HepG2 (cell line): ENCODE measurements around the gene NUP54. TPM values are rescaled to one million over a fixed set of nuclear protein-coding genes. Genes with fewer than 3 reads are reported as not detected.

Experiments
- ATAC-seq: fragments of 200-7000 bp; cut with Tn5 transposase; 3 replicates; pipeline ENCODE4 v1.9.1; 2020; ENCODE audit warnings: mild to moderate bottlenecking, moderate library complexity
- Bru-seq: library from RNA; stranded (reverse); fragments of 400-500 nt; gene quantifications from one replicate; lab custom pipeline; 2021; lab: Mats Ljungman, UMichigan
- BruChase-seq, 2 experiments: library from RNA; stranded (reverse); fragments of 400-500 nt; gene quantifications; one replicate each; lab custom pipeline; 2021; lab: Mats Ljungman, UMichigan
- BruUV-seq: library from RNA; stranded (reverse); fragments of 400-500 nt; replicated peaks from 2 replicates; lab custom pipeline; 2021; lab: Mats Ljungman, UMichigan
- CTCF ChIA-PET: fragments of 300-600 bp; formaldehyde crosslinking; extraction: SDS; loops from one replicate; lab custom pipeline; 2021; ENCODE audit warnings: low total read pairs, inconsistent platforms, low intra/inter-chr PET ratio; lab: Yijun Ruan, JAX
- POLR2A ChIA-PET: fragments of 350-600 bp; sonication (Branson Sonifier 250); formaldehyde crosslinking; loops from one replicate; lab custom pipeline; 2020; ENCODE audit warnings: antibody characterized with exemption, inconsistent platforms; lab: Yijun Ruan, JAX
- DNase-seq: peaks from one replicate; pipeline ENCODE4 v3.0.0-alpha.2; 2015; ENCODE audit warnings: low spot score
- FAIRE-seq: peaks from 3 replicates; lab custom pipeline; 2011; peaks lifted over from hg19 to GRCh38; lab: Jason Lieb, UNC
- H2AFZ ChIP-seq: one replicate; pipeline ENCODE4 v1.6.1; 2011; ENCODE audit warnings: low read length, inconsistent platforms
- H3K27ac ChIP-seq: fragments of 300-600 bp; 3 replicates; pipeline ENCODE4 v1.8.0; 2011; ENCODE audit warnings: mixed run types, mild to moderate bottlenecking, mixed read lengths, low read length, inconsistent platforms; ENCODE audit not compliant: insufficient read depth; ENCODE audit errors: extremely low read length
- H3K27me3 ChIP-seq, 2 experiments: fragments of 200-600 bp in 1 of 2; 2 replicates in 1 of 2; 3 replicates in 1 of 2; pipeline versions ENCODE4 v1.6.0 to v1.8.0; 2011; ENCODE audit warnings: low read length in 2 of 2, mild to moderate bottlenecking in 2 of 2, moderate library complexity in 2 of 2, inconsistent platforms in 1 of 2; ENCODE audit not compliant: insufficient read depth in 2 of 2, control insufficient read depth in 1 of 2
- H3K36me3 ChIP-seq, 2 experiments: fragments of 200-600 bp in 1 of 2; replicated peaks in 1 of 2; 2 replicates in 1 of 2; 3 replicates in 1 of 2; pipeline versions ENCODE4 v1.5.1 to v1.8.0; 2011; ENCODE audit warnings: low read length in 2 of 2, inconsistent platforms in 1 of 2; ENCODE audit not compliant: insufficient read depth in 2 of 2, control insufficient read depth in 1 of 2
- H3K4me1 ChIP-seq: 2 replicates; pipeline ENCODE4 v1.5.1; 2012; ENCODE audit warnings: low read length, inconsistent platforms; ENCODE audit not compliant: insufficient read depth
- H3K4me2 ChIP-seq: 2 replicates; pipeline ENCODE4 v1.6.0; 2011; ENCODE audit warnings: low read depth, low read length, inconsistent platforms
- H3K4me3 ChIP-seq, 3 experiments: fragments of 200-600 bp in 1 of 3; sonication (generic), shearing (Covaris generic) in 1 of 3; replicated peaks in 1 of 3; 2 replicates each; pipeline ENCODE4 v1.5.1; 2011 to 2016; ENCODE audit warnings: low read length in 3 of 3, inconsistent platforms in 2 of 3, low read depth in 2 of 3, mild to moderate bottlenecking in 2 of 3, control low read depth in 1 of 3, mixed read lengths in 1 of 3; ENCODE audit not compliant: insufficient read depth in 1 of 3
- H3K79me2 ChIP-seq: one replicate; pipeline ENCODE4 v1.6.1; 2011; ENCODE audit warnings: low read length, inconsistent platforms; ENCODE audit not compliant: insufficient read depth
- H3K9ac ChIP-seq: 2 replicates; pipeline ENCODE4 v1.6.0; 2011; ENCODE audit warnings: mild to moderate bottlenecking, low read depth, low read length, inconsistent platforms; ENCODE audit not compliant: insufficient read depth
- H3K9me3 ChIP-seq: 2 replicates; pipeline ENCODE4 v1.5.1; 2012; ENCODE audit warnings: mild to moderate bottlenecking, low read length
- H4K20me1 ChIP-seq: 2 replicates; pipeline ENCODE4 v1.6.0; 2011; ENCODE audit warnings: inconsistent platforms, mild to moderate bottlenecking, low read length, moderate library complexity; ENCODE audit not compliant: insufficient read depth
- FOXA3 ChIP-seq: IDR thresholded peaks from 2 replicates; pipeline ENCODE4 v1.6.1; 2016; ENCODE audit warnings: missing genetic modification reagents, missing compliant biosample characterization
- NR2F6 ChIP-seq, 2 experiments: IDR thresholded peaks; 2 replicates each; pipeline ENCODE4 v1.6.1; 2016; ENCODE audit warnings: antibody characterized with exemption in 1 of 2, mild to moderate bottlenecking in 1 of 2
- PCBP2 ChIP-seq: fragments of 200-400 bp; formaldehyde crosslinking; optimal IDR thresholded peaks from 2 replicates; pipeline ENCODE3; 2018; ENCODE audit warnings: low read length, low read depth; ENCODE audit not compliant: poor library complexity, severe bottlenecking
- ZFX ChIP-seq: sonication (generic); formaldehyde crosslinking; IDR thresholded peaks from 2 replicates; pipeline ENCODE4 v1.4.0; 2020; ENCODE audit warnings: mild to moderate bottlenecking, low read depth, missing genetic modification reagents, moderate library complexity
- ZNF253 ChIP-seq: sonication (generic); formaldehyde crosslinking; IDR thresholded peaks from 2 replicates; pipeline ENCODE4 v1.8.0; 2022; ENCODE audit warnings: mild to moderate bottlenecking, missing genetic modification reagents, borderline replicate concordance
- ZNF260 ChIP-seq: sonication (generic); formaldehyde crosslinking; IDR thresholded peaks from 2 replicates; pipeline ENCODE4 v1.4.0; 2020; ENCODE audit warnings: missing genetic modification reagents, low read depth, mild to moderate bottlenecking, borderline replicate concordance
- ZNF331 ChIP-seq: sonication (generic); formaldehyde crosslinking; IDR thresholded peaks from 2 replicates; pipeline ENCODE4 v1.4.0; 2020; ENCODE audit warnings: missing genetic modification reagents
- WGBS: methylation state at CpG from one replicate; pipeline ENCODE4 v1.1.6; 2017; ENCODE audit warnings: low lambda C conversion rate; 5-methylcytosine and 5-hydroxymethylcytosine counted together
- in situ Hi-C: cut with HindIII; loops from 2 replicates; pipeline ENCODE4 v1.10.0; 2017; ENCODE audit warnings: low pct_unique_long_range_greater_than_20kb; ENCODE audit not compliant: extremely low pct_ligation_motif_present
- intact Hi-C: fragments of 100-400 bp; cut with micrococcal nuclease; formaldehyde crosslinking; loops from one replicate; pipeline ENCODE4 v1.10.0; 2022; ENCODE audit not compliant: unreplicated experiment
- long read RNA-seq, 2 experiments: library from RNA in 1 of 2; library from polyadenylated mRNA in 1 of 2; stranded (forward) in 1 of 2; unstranded in 1 of 2; transcript quantifications; one replicate each; pipeline ENCODE4 v2.0.0, GENCODE V29; 2019 to 2022
- polyA minus RNA-seq, 3 experiments: library from RNA; depleted of rRNA, polyadenylated mRNA; stranded (reverse); fragments of >200 nt; gene quantifications; 2 replicates each; pipeline ENCODE4 v1.2.3, GENCODE V29; 2011; ENCODE audit warnings: low replicate concordance in 1 of 3
- polyA plus RNA-seq, 8 experiments: library from polyadenylated mRNA; depleted of rRNA in 3 of 8; stranded (reverse) in 7 of 8; unstranded in 1 of 8; fragments of >200 nt; fragmentation: Illumina TruSeq in 4 of 8; extraction: Trizol in 4 of 8; gene quantifications; 2 replicates each; pipeline versions ENCODE4 v1.2.1 to v1.2.3, GENCODE V29; 2011 to 2016; ENCODE audit warnings: low read depth in 4 of 8, missing spikeins in 1 of 8, mixed read lengths in 1 of 8; ENCODE audit not compliant: insufficient read depth in 1 of 8
- total RNA-seq, 5 experiments: library from RNA; depleted of rRNA; stranded (reverse); fragments of >200 nt; fragmentation: Illumina TruSeq; extraction: Trizol; gene quantifications; 2 replicates each; pipeline ENCODE4 v1.2.3, GENCODE V29; 2016; ENCODE audit warnings: low read depth in 1 of 5
- TF ChIP-seq, protein P1 (sequence below): sonication (generic); formaldehyde crosslinking; IDR thresholded peaks from 2 replicates; pipeline ENCODE4 v1.8.1; 2023; ENCODE audit warnings: mild to moderate bottlenecking, inconsistent platforms, moderate library complexity, missing genetic modification reagents, borderline replicate concordance
- TF ChIP-seq, protein P2 (sequence below): IDR thresholded peaks from 2 replicates; pipeline ENCODE4 v1.6.1; 2016; ENCODE audit warnings: low read depth, borderline replicate concordance

NUP54 gene, protein sequence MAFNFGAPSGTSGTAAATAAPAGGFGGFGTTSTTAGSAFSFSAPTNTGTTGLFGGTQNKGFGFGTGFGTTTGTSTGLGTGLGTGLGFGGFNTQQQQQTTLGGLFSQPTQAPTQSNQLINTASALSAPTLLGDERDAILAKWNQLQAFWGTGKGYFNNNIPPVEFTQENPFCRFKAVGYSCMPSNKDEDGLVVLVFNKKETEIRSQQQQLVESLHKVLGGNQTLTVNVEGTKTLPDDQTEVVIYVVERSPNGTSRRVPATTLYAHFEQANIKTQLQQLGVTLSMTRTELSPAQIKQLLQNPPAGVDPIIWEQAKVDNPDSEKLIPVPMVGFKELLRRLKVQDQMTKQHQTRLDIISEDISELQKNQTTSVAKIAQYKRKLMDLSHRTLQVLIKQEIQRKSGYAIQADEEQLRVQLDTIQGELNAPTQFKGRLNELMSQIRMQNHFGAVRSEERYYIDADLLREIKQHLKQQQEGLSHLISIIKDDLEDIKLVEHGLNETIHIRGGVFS
- 69.3 and 90.0 TPM in 2 replicates for total RNA-seq (2016; rRNA removed; fragmentation: Illumina TruSeq; extraction: Trizol)
- 120 and 132 TPM in 2 replicates for total RNA-seq (2016; cell fraction: cytosol; rRNA removed; fragmentation: Illumina TruSeq; extraction: Trizol; ENCODE audit: low read depth)
- 67.1 and 86.7 TPM in 2 replicates for total RNA-seq (2016; cell fraction: insoluble cytoplasmic fraction; rRNA removed; fragmentation: Illumina TruSeq; extraction: Trizol)
- total RNA-seq (2016; cell fraction: membrane; rRNA removed; fragmentation: Illumina TruSeq; extraction: Trizol) = 51.2 and 67.2 TPM in 2 replicates
- 49.9 and 54.3 TPM in 2 replicates for total RNA-seq (2016; cell fraction: nucleus; rRNA removed; fragmentation: Illumina TruSeq; extraction: Trizol)
- polyA plus RNA-seq (2011; rRNA removed) = 22.9 and 36.1 TPM in 2 replicates
- polyA plus RNA-seq (2011; cell fraction: cytosol; rRNA removed) = 14.6 and 21.0 TPM in 2 replicates
- polyA plus RNA-seq (2011; cell fraction: nucleus; rRNA removed) = 12.2 and 15.9 TPM in 2 replicates
- 20.9 and 27.3 TPM in 2 replicates for polyA plus RNA-seq (2012)
- polyA plus RNA-seq (2016; cell fraction: cytosol; fragmentation: Illumina TruSeq; extraction: Trizol; ENCODE audit: low read depth) = 6.2 and 8.0 TPM in 2 replicates
- 58.3 and 59.3 TPM in 2 replicates for polyA plus RNA-seq (2016; cell fraction: insoluble cytoplasmic fraction; fragmentation: Illumina TruSeq; extraction: Trizol; ENCODE audit: low read depth)
- polyA plus RNA-seq (2016; cell fraction: membrane; fragmentation: Illumina TruSeq; extraction: Trizol; ENCODE audit: low read depth) = 14.5 and 14.7 TPM in 2 replicates
- polyA plus RNA-seq (2016; cell fraction: nucleus; fragmentation: Illumina TruSeq; extraction: Trizol; ENCODE audit: insufficient read depth, low read depth) = 60.9 and 62.3 TPM in 2 replicates
- polyA minus RNA-seq (2011; rRNA and poly(A)+ RNA removed; ENCODE audit: low replicate concordance) = 31.7 and 31.8 TPM in 2 replicates
- polyA minus RNA-seq (2011; cell fraction: cytosol; rRNA and poly(A)+ RNA removed) = 35.0 and 35.8 TPM in 2 replicates
- 48.5 and 64.5 TPM in 2 replicates for polyA minus RNA-seq (2011; cell fraction: nucleus; rRNA and poly(A)+ RNA removed)
- percentile 90 among the genes with signal in this experiment for Bru-seq, nascent RNA
- percentile 87 among the genes with signal in this experiment for BruChase-seq, experiment 1, labeled RNA remaining after a 6-hour chase
- BruChase-seq, experiment 2, labeled RNA remaining after a 2-hour chase = percentile 87 among the genes with signal in this experiment
- long read RNA-seq, experiment 1, transcript NUP54-201 (12 exons, 2,367 nt) = major isoform, 32 of 43 reads
- long read RNA-seq, experiment 1, partial matches to known transcripts = 2 of 43 reads
- long read RNA-seq, experiment 1, other reads (novel, unspliced or antisense) = 8 of 43 reads
- long read RNA-seq, experiment 2, transcript NUP54-201 (12 exons, 2,367 nt) = major isoform, 7 of 23 reads
- long read RNA-seq, experiment 2, partial matches to known transcripts = 3 of 23 reads
- long read RNA-seq, experiment 2, other reads (novel, unspliced or antisense) = 13 of 23 reads

DNA sequence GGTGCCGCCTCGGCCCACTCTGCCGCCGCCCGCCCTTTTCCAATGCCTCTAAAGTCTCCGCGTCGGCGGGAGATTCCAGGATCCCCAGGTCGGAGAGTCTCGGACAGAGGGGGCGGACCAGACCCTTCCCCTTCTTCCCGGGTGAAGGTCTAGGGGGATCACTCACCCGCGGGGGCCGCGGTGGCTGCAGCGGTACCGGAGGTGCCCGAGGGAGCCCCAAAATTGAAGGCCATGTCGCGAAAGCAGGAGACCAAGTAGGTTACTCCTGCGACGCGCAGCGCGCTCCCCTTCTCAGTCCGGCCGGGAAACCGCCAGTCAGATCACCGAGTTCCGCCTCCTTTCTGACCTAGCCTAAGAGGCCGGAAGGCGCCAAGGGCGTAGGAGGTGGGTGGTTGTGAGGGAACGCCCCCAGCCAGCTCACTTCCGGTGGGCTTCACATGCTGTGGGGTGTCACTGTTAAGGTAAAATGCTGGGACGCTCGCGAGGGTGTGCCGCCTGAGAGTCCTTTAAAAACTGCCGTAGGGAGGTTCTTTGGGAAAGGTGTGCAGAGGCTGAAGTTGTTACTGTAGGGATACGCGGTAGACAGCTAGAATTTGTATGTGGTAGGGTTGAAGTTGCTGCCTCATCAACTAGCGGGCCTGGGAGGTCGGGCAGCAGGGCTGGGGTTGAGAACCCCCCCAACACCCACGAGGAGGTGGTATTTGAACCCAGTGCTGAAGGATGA, at the start of gene NUP54:
Gene NUP54, minus strand, starts transcription at position 256 of the 724 bp plus-strand sequence. Its CDS starts 23 bp downstream, at position 233.
- FAIRE-seq = peak; percentile 93
- peak within 1 kb of the TSS; percentile 52 for H2AFZ ChIP-seq
- peak within 1 kb of the TSS; percentile 75 for H3K4me2 ChIP-seq
- peaks cover 58% of the 10 kb centered on the region for H3K79me2 ChIP-seq
- no peaks in the 10 kb centered on the region for H3K9me3 ChIP-seq
- peaks cover 0 to 4% of the 10 kb centered on the region in 2 experiments; a peak in 1 of 5 replicates for H3K36me3 ChIP-seq
- peak; percentile 91 for DNase-seq
- peaks cover 17% of the 10 kb centered on the region for H4K20me1 ChIP-seq
- 1% methylated on average over 18 of the region's 47 CpGs for WGBS
- peak; percentile 98 for ATAC-seq
- no peaks in the 10 kb centered on the region; a peak in 1 of 5 replicates for H3K27me3 ChIP-seq
- POLR2A ChIA-PET = interaction anchor here (1.0 kb wide), 1 partner anchor 158 kb away, joined by 4 read pairs; the partner anchor contains the start of gene SDAD1
- H3K27ac ChIP-seq = peak within 1 kb of the TSS; percentile 91
- intact Hi-C loops = loop anchor here (1.0 kb wide), 2 partner anchors 158 kb away; partner anchors contain the start of genes SDAD1 and STBD1
- peaks cover 25% of the 10 kb centered on the region for H3K4me1 ChIP-seq
- CTCF ChIA-PET = no interaction called here
- in situ Hi-C loops = no loop called here
- H3K4me3 ChIP-seq = peak within 1 kb of the TSS; percentile 86 to 97 (median 87)
- no TSS peak for BruUV-seq
- peak within 1 kb of the TSS; percentile 92 for H3K9ac ChIP-seq
- TF ChIP-seq, protein P1, sequence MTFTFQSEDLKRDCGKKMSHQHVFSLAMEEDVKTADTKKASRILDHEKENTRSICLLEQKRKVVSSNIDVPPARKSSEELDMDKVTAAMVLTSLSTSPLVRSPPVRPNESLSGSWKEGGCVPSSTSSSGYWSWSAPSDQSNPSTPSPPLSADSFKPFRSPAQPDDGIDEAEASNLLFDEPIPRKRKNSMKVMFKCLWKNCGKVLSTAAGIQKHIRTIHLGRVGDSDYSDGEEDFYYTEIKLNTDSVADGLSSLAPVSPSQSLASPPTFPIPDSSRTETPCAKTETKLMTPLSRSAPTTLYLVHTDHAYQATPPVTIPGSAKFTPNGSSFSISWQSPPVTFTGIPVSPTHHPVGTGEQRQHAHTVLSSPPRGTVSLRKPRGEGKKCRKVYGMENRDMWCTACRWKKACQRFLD (CRISPR knock-in tag) = 0 out of 2 replicates have a peak, but pooled peaks have one; percentile 64
- TF ChIP-seq NR2F6 (IDR thresholded peaks at IDR 0.05) (0 out of 2 replicates have a peak, but pooled peaks have one; percentile 10), NR2F6 (CRISPR knock-in tag; IDR thresholded peaks at IDR 0.05) (no peak), FOXA3 (peak; percentile 72), ZFX (peak; percentile 98), ZNF331 (CRISPR knock-in tag) (peak; percentile 95), ZNF253 (CRISPR knock-in tag) (no peak), PCBP2 (no peak), ZNF260 (CRISPR knock-in tag) (no peak)
- TF ChIP-seq, protein P2, sequence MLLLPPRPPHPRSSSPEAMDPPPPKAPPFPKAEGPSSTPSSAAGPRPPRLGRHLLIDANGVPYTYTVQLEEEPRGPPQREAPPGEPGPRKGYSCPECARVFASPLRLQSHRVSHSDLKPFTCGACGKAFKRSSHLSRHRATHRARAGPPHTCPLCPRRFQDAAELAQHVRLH (CRISPR knock-in tag) = no peak; the same call in 1 of the 2 replicates
